HG03139 (cell line): ENCODE results near the gene RNF41.

Source experiments
- ATAC-seq: cut with Tn5 transposase; IDR thresholded peaks from one replicate; pipeline ENCODE4 v1.9.1; 2021; ENCODE audit not compliant: unreplicated experiment

RNF41 gene

DNA sequence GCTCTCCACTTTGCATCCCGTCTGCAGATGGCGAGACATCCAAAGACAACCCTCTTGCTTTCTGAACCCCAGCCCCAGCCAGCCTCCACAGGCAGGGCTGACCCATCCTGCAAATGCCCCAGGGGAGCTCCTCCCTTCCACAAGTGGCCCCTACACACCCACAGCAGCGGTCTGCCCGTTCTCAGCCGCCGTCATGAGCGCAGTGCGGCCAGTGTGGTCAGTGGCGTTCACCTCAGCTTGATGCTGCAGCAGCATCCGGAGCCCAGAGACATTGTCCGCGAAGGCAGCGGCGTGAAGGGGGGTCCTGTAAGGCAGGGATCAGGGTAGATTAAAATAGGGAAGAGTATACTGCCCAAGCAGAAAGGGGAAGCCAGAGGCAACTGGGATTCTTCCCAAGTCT lies 22.8 kb upstream of the RNF41 start:
- no peak for ATAC-seq

DNA sequence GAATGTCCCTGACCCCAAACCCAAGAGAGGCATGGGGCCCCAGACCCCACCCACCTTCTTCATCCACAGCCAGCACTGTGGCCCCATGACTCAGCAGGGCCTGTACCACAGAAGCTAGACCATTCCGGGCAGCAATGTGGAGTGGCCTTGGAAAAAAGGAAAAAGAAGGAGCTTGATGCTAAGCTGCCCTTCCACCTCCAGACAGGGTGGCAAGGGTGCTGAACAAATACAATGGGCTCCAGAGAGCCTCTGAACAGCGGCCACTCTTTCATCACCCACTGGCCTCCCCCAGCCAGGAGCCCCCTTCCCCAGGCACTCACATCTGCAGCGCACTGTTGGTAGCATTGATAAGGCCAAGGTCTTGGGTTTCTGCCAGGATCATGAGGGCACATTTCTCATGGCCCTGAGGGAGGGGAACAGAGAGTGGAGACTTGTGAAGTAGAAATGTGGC lies 22.0 kb upstream of the RNF41 start:
- no peak for ATAC-seq

DNA sequence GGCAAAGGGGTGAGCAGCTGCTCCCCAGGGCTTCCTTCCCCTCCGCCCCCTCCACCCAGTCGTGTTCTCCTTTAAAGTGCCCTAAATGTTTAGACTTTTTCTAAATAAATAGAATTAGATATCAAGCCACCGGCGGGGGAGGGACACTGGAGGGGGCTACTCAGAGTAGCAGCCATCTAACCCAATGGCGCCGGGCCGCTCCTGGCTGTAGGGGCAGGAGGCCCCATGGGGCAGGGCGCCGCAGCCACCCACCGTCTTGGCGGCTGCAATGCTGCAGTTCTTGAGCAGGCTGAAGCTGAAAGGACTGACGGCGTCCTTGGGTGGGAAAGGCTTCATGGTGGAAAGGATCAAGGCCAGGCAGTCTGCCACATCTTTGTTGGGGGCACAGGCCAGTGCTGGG lies 21.3 kb upstream of the RNF41 start:
- ATAC-seq = no peak

DNA sequence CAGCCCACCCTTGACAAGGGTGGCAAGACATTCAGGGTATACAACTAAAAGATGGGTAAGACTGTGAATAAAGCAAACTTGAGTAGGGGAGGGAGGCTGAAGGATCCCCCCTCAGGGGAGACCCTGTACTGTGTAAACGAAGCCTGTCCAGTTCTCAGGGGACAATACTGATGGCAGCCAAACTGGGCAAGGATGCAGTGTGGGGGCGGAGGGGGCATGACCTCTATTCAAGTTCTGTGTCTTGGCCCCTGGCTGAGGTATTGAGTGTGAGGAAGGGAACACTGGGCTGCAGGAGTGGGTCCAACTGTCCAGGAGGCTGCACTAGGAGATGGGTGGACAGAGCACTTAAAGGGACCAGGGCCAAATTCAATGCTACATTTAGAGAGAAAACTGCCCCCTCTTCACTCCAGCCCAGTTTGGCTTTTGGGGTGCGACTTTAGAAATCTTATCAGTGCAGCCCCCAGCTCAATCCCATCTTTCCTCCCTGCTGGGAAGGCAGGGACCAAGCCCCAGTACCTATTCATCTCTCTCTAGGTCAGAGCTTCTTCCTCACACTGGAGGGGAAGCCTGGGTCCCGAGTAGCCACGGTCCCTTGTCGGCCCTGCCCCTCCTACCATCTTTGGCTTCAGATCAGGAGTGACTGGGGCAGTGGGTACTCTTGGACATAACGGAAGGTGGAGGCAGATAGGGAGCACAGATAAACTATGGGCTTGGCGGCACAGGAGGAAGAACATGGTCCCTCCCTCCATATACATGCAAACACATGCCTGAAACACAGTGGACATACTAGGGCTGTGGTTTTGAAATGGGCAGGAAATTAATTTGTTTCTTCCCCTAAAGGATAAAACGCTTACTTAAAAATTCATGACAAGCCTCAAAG lies 19.9 kb upstream of the RNF41 start:
- ATAC-seq = no peak

DNA sequence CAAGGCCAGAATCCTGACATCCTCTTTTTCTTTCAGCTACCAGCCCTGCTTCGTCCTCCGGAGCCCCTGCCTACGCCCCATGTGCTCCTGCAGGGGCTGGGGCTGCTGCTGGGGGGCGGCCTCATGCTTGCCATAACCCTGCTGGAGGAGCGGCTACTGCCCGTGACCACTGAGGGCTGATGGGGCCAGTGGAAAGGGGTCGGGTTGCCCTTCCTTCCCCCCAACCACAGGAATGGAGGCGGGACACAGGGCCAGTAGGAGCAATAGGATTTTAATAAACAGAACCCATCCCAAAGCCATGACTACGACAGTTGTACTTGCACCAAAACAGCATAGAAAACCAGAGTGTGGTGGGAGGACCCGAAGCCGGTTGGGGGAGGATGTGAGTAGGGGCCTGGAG lies 15.8 kb upstream of the RNF41 start:
- ATAC-seq = no peak

DNA sequence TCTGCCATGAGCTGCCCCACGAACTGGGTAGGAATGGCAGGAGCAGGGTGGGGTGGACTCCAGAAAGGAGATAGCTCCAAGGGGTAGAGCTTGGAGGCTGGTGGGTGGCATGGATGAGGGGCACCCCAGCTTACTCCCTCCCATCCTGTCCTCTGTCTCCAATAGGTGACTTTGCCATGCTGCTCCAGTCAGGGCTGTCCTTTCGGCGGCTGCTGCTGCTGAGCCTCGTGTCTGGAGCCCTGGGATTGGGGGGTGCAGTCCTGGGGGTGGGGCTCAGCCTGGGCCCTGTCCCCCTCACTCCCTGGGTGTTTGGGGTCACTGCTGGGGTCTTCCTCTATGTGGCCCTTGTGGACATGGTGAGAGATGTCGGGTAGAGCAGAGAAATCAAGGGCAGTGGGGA lies 15.3 kb upstream of the RNF41 start:
- no peak for ATAC-seq

DNA sequence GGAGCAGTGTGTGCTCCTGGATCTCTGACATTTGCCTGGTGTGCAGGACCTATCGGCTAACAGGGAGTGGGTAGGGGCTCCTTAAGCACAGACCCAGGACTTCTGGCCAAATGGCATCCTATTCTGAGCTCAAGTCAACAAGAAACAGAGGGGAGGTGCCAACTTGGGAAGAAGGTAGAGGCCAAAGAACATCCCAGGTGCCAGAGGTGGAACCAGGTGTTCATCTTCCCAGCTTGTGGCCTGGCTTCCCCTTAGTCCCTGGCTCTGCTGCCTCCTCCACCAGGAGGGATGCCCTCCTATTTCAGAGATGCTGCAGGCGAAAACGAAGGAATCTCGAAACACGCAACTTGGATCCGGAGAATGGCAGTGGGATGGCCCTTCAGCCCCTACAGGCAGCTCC lies 14.4 kb upstream of the RNF41 start:
- ATAC-seq = no peak

DNA sequence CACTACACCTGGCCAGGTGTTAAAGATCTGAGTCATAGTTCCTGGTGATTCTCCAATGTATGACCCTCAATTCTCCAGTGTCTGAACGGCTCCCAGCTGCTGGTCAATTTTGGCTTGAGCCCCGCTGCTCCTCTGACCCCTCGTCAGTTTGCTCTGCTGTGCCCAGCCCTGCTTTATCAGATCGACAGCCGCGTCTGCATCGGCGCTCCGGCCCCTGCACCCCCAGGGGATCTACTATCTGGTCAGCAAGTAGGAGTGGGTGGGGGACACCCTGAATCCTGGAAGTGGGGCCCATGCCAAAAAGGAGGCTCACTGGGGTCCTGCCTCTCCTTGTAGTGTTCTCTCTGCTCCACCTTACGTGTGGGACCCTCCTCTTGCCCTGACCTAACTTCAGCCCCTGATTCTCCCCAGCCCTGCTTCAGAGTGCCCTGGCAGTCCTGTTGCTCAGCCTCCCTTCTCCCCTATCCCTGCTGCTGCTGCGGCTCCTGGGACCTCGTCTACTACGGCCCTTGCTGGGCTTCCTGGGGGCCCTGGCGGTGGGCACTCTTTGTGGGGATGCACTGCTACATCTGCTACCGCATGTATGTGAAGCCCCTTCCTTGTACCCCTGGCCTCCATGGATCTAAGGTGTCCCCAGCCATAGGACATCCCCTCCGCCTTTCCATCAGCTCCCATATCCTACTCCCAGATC lies 13.2 kb upstream of the RNF41 start:
- no peak for ATAC-seq

DNA sequence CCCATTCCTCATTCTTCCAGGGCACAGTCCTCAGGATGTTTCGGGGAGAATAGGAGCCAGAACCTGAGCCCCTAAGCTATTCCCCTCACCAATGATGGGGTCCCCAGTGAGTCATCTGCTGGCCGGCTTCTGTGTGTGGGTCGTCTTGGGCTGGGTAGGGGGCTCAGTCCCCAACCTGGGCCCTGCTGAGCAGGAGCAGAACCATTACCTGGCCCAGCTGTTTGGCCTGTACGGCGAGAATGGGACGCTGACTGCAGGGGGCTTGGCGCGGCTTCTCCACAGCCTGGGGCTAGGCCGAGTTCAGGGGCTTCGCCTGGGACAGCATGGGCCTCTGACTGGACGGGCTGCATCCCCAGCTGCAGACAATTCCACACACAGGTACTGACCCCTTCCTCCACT lies 9.5 kb upstream of the RNF41 start:
- ATAC-seq = no peak

DNA sequence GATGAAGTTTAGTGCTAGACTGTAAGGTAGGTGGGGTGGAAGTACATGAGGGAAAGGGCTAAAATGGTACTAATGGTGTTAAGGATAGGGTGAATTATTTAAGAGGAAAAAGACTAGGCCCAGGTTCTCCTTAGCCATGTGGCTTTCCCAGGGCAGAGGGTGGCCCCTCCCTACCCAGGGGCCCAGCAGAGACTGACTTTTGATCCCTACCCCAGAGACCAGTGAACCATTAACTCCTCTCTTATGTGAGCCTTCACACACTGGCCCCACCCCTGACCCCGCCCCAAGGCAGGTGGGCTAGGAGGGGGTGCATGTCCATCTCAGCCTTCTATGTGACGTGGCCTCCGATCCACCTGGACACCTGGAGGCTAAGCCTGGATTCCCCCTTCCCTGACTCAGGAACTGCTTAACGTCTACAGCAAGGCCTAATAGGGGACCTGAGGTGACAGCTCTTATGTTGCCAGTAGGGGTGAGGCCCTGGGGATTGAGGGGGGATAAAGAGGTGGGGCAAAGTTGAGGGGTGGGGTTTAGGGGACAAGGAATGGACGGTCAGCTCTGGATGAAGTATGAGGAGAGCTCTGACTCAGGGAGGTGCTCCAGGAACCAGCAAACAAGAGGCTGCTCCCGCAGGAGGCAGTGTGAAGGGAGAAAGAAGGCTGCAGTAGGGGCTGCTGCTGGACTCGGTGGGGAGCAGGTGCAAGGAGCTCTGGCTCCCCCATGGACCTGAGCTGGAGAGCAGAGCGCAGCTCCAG lies 8.9 kb upstream of the RNF41 start:
- no peak for ATAC-seq

DNA sequence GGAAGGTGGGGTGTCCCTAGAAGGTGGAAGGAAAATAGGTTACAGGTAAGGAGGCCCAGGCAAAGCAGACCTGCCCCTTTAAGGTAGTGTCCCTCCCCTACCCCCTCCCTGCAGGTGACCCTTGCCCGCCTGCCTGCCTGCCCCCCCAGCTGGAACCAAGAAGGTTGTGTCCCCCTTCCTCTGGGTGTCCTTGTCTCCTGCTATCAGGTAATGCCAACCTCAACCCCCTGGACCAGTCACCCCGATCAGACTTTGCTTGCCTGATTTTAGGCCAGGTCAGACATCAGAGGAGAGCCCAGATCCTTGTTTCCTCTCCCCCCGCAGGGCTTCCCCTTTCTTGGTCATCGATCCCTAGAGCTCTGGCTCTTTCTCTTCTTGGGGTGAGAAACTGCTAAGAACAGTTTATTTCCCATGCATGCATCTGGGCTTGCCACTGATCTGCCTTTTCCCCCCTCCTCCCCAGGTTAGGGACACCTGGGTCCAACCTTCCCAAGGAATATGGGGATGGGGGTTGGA lies 8.3 kb upstream of the RNF41 start, which contains the start of gene SLC39A5:
TSS of gene SLC39A5 (plus strand) at position 136 of the 516 bp plus-strand sequence. CDS start 1,224 bp downstream, outside the sequence.
- no peak for ATAC-seq

DNA sequence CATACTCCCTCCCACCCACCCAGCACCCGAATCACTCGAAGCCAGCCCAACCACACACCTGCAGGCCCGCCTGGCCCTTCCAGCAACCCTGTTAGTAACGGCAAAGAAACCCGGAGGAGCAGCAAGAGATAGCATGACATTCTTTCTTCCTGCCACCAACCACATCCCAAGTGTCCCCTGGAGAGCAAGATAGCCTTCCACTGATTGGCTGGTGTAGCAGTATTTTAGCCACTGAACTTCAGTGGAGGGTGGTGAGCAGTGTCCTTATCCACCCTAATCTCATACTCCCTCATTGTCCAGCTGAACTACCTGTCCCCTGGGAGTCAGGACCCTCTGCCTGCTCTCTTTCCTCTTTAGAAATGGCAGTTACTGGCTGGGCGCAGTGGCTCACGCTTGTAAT lies 7.4 kb upstream of the RNF41 start:
- no peak for ATAC-seq

DNA sequence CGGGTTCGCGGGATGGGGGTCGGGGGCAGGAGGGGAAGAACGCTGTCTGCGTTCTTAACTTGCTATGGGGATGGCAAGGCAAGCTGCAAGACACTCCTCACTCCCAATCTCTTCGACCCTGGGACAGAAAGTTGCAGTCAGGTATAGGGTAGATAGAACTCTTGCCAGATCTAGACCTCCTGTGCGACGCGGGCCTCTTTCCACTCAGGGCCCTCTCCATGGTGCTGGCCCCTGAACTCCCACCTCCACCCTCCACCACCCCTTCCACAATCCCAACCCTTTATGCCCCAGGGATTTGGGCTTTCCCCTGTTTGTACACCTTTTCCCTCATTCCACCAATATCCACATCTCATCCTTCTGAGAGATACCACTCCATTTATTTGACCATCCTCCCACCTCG lies 3.2 kb upstream of the RNF41 start:
- no peak for ATAC-seq

DNA sequence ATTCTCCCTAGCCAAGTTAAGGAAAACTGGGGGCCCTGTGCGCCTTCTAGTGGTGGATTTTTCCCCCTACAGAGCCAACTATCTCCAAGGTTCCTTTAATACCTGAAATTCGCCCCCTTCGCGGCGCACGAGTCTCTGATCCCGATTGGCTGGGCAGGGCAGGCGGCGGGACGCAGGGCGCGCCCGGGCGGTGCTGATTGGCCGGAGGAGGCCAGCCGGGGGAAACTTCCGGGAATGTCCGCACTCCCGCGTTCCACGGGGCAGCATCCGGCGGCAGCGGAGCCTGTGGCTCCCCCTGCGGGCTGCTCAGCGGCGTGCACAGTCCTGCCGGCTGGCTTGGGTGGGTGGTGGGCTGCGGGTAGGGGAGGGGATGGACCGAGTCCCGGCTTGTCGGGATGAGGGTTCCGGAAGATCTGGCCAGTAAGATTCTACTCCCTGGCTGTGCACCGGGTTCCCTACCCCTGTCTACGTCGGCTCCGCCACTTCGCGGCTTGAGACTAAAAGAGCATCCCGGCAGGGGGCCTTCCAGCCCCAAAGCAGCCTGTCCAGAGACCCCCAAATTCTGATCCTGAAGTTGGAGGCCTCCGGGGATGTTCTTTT lies 2.5 kb upstream of the RNF41 start, which contains the start of gene NABP2:
TSS of gene NABP2 (plus strand) at position 241 of the 600 bp plus-strand sequence. CDS start 515 bp downstream, outside the sequence.
- ATAC-seq = peak; percentile 62

DNA sequence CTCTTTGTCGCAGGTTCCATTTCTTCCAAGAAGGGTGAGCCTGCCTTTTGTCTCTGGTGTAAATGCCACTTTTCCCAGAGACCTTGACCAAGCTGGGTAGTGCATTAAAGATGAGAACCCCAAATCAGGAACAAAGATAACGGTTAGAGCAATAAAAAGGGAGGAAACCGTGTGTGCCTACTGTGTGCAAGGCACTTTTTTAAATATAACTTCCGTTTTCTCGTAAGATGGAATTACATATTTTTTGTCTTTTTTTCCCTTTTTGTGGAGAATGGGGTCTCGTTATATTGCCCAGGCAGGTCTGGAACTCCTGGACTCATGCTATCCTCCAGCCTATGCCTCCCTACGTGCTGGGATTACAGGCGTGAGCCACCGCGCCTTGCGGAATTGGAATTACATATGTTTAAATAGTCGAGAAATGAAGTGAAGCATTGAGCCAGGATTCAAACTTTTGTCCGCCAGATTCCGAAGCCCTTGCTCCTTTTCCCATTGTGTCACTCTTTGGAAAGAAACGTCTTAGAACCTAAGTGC lies 1.9 kb upstream of the RNF41 start:
- no peak for ATAC-seq

DNA sequence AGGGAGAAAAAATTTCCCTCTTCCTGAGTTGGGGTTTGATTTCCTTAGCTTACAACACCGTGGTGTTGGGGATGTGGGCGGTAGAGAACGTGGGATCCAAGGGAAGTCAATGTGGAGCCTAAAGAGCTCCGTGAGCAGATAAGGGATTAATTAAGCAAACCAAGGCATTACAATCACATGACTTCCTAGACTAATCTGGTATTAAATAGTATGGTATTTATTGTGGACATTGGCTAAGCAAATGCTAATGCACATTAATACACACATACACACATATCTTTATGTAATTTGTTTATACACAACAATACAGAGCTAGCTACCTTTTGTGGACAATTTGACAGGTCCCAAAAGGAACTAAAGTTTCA lies 791 bp upstream of the RNF41 start:
- no peak for ATAC-seq

DNA sequence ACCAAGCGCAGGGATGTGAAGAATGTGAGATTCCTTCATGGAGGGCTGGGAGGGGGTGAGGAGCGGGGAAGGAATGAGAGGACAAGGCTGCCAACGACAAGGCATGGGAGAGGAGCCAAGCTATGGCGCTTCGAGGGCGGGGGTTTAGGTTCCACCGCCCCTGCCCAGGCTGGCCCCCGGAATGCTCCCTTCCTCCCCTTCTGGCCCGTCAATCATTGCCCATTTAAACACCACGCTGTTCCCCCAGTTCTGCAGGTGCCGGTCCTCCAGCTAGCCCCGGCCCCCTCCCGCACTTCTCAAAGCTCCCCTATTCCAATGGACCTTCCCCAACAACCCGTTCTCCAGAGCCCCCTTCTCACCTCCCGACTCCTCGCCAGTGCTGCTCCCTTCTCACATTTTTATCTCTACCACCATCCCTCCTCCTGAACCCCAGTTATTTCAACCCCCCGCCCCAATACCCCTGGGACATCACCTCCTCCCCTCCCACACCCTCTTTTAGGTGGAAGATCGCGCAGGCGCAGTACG lies 428 bp downstream of the RNF41 start:
- ATAC-seq = peak; percentile 12

DNA sequence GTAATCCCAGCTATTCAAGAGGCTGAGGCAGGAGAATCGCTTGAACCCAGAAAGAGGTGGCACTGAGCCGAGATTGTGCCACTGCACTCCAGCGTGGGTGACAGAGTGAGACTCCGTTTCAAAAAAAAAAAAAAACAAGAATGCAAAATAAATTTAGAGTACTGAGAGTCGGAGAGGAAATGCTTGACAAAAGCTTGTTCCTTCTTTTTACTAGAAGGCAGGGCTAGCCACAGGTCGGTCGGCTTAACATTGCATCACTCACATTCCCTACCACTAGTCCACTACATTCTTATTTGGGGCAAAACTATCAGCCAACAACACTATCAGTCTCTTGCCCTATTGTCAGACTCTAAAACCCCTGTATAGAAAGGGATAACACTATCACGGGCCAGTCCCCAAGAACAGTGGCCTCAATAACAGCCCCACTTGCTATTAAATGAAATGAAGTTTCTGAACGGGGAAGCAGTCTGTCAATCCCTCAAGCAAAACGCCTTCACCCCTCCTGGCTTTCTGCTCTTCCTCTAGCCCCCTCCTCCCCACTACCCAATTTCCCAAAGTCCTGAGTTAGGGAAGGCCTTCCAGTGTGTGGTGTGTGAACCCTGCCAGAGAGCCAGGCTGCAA lies 1.0 kb downstream of the RNF41 start:
- no peak for ATAC-seq

DNA sequence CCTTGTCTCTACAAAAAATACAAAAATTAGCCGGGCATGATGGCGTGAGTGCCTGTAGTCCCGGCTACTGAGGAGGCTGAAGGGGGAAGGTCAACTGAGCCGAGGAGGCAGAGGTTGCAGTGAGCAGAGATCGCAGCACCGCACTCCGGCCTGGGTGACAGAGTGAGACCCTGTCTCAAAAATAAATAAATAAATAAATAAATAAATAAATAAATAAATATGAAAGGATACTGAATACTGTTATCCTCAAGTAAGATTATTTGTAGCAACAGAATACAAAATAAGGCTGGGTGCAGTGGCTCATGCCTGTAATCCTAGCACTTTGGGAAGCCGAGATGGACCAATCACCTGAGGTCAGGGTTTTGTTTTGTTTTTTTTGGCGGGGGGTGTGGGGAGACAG lies 1.9 kb downstream of the RNF41 start:
- no peak for ATAC-seq

DNA sequence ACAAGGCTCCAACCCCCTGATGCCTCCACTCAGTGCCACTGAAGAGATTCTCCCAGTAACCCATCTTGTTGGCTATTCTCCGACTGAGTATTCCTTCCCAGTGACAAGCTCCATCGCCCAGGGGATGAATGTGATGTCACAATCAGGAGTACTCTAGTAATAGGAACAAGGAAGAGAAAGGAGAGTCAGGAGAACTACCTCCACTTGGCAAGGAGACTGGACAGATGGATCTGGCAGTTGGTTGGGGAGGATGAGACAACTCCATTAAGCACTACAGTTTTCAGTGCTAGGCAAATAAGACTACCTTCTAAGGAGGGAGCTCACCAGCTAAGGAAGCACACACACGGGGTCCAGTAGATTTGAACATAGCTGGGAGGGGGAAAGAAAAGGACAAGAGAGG lies 5.3 kb downstream of the RNF41 start:
- no peak for ATAC-seq
